BJ (cell line): ENCODE results near the gene GPD2. TPM values are rescaled to one million over a fixed set of nuclear protein-coding genes. Genes with fewer than 3 reads are reported as not detected.

ENCODE experiments used
- CTCF ChIA-PET: fragments of 350-600 bp; formaldehyde crosslinking; extraction: SDS; loops from one replicate; lab custom pipeline; 2021; ENCODE audit warnings: antibody characterized with exemption, inconsistent platforms; lab: Yijun Ruan, JAX
- POLR2A ChIA-PET: fragments of 300-600 bp; sonication (Branson Sonifier 250); formaldehyde crosslinking; extraction: SDS; loops from one replicate; lab custom pipeline; 2021; ENCODE audit warnings: antibody characterized with exemption; lab: Charles Lee
- DNase-seq: peaks from one replicate; pipeline ENCODE4 v3.0.0-alpha.2; 2011; ENCODE audit warnings: low read depth
- H3K27me3 ChIP-seq: 2 replicates; pipeline ENCODE4 v1.6.0; 2011; ENCODE audit warnings: low read length; ENCODE audit not compliant: control insufficient read depth, insufficient read depth
- H3K36me3 ChIP-seq: 2 replicates; pipeline ENCODE4 v1.5.1; 2011; ENCODE audit warnings: low read length; ENCODE audit not compliant: control insufficient read depth, insufficient read depth
- H3K4me3 ChIP-seq: 2 replicates; pipeline ENCODE4 v1.5.1; 2011; ENCODE audit warnings: low read depth, mild to moderate bottlenecking, control low read depth, low read length
- CTCF ChIP-seq: IDR thresholded peaks from 2 replicates; pipeline ENCODE4 v1.5.1; 2011; ENCODE audit warnings: low read depth, mild to moderate bottlenecking, control low read depth, inconsistent platforms, low read length, moderate library complexity; ENCODE audit not compliant: insufficient read depth
- polyA plus RNA-seq: library from polyadenylated mRNA; depleted of rRNA; stranded (reverse); fragments of >200 nt; gene quantifications from 2 replicates; pipeline ENCODE4 v1.2.3, GENCODE V29; 2011

The GPD2 gene
- polyA plus RNA-seq, 1 experiment, result 13.5 TPM

- no peaks in the 10 kb centered on the region for H3K36me3 ChIP-seq
- DNase-seq, result no peak
- TF ChIP-seq CTCF, result no peak
- no peaks in the 10 kb centered on the region for H3K27me3 ChIP-seq
- CTCF ChIA-PET, result interaction anchor here (0.6 kb wide), 1 partner anchor 101 kb away, joined by 3 read pairs; no protein-coding TSS in a partner anchor
- POLR2A ChIA-PET, result no interaction called here
- H3K4me3 ChIP-seq, result peak overlapping the region; percentile 70
These were observed 412 bp downstream of the GPD2 start for GRCh38 chr2:156436497-156437085.

DNA sequence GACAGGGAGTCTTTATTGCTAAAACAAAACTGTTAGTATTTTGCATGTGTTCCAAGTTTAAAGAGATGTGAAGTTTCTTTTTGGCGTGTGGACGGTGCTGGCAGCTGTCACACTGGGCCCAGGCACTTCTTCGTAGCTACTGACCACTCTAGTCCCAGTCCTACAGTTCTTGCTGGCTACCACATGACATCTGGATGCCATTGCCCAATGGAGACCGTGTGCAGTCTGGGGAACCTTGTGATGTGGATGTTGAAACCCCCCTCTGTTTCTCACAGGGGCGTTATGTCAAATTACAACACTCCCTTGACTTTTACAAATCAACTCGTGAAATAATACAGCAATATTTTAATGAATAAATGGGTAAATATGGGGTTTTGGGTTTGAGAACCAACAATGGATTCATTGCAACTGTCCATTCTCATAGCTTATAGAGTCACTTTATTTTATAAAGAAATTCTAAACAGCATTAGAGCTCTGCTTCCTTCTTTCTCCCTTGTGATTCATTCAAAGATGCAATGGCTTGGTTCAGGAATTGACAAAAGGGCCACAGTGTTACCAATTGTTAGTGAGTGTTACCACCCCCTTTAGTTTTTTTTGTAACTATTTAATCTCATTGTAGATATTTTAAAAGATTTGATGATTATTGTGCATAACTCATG, 1.2 kb downstream of the GPD2 start:
- ChIA-PET POLR2A (interaction anchor here (0.6 kb wide), 1 partner anchor 95 kb away, joined by 3 read pairs; no protein-coding TSS in a partner anchor), CTCF (interaction anchor here (0.6 to 0.8 kb wide), 3 partner anchors 17 to 152 kb away, joined by 3 to 5 read pairs (median 3); no protein-coding TSS in a partner anchor)
- Histone ChIP-seq H3K27me3 (no peaks in the 10 kb centered on the region), H3K36me3 (no peaks in the 10 kb centered on the region), H3K4me3 (peak overlapping the region; percentile 70)
- no peak for TF ChIP-seq CTCF
- no peak for DNase-seq

- DNase-seq, result no peak
- TF ChIP-seq CTCF, result no peak
- H3K36me3 ChIP-seq, result no peaks in the 10 kb centered on the region
- H3K4me3 ChIP-seq, result no peak overlapping the region
- H3K27me3 ChIP-seq, result no peaks in the 10 kb centered on the region
- ChIA-PET CTCF (interaction anchor here (0.6 to 0.8 kb wide), 2 partner anchors 17 to 151 kb away, joined by 3 to 5 read pairs; no protein-coding TSS in a partner anchor), POLR2A (interaction anchor here (0.6 kb wide), 1 partner anchor 95 kb away, joined by 3 read pairs; no protein-coding TSS in a partner anchor)
These were observed 1.8 kb downstream of the GPD2 start for GRCh38 chr2:156437931-156438410.

DNA sequence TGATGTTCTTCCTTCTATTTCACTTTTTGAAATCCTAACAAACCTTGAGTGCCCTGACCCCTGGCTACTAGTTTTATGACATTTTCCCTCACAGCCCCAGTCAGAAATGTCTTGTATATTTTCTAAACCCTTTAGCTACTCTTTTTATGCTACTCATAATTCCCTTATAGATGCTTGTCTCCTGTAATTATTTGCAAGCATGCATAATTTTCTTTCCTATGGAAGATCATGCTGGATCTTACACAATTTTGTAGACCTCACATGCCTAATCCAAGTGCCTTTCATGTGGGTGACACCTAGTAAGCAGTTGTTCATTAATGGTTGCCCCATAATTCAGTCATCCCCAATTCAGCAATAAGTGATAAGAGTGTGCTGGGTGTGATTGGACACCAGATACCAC, 6.9 kb downstream of the GPD2 start:
- TF ChIP-seq CTCF, result no peak
- CTCF ChIA-PET, result no interaction called here
- H3K4me3 ChIP-seq, result no peak overlapping the region
- no peaks in the 10 kb centered on the region for H3K27me3 ChIP-seq
- DNase-seq, result no peak
- POLR2A ChIA-PET, result no interaction called here
- no peaks in the 10 kb centered on the region for H3K36me3 ChIP-seq

- Histone ChIP-seq H3K4me3 (no peak overlapping the region), H3K36me3 (no peaks in the 10 kb centered on the region), H3K27me3 (no peaks in the 10 kb centered on the region)
- ChIA-PET CTCF (no interaction called here), POLR2A (no interaction called here)
- no peak for TF ChIP-seq CTCF
- DNase-seq, result peak; percentile 52
These were observed 9.4 kb downstream of the GPD2 start for GRCh38 chr2:156445296-156446220.
